Measurements from ENCODE around the gene BMP10.

GRCh38 chr2:68916226-68916625, 45.0 kb upstream of the BMP10 start:
- TF ChIP-seq, protein P1, sequence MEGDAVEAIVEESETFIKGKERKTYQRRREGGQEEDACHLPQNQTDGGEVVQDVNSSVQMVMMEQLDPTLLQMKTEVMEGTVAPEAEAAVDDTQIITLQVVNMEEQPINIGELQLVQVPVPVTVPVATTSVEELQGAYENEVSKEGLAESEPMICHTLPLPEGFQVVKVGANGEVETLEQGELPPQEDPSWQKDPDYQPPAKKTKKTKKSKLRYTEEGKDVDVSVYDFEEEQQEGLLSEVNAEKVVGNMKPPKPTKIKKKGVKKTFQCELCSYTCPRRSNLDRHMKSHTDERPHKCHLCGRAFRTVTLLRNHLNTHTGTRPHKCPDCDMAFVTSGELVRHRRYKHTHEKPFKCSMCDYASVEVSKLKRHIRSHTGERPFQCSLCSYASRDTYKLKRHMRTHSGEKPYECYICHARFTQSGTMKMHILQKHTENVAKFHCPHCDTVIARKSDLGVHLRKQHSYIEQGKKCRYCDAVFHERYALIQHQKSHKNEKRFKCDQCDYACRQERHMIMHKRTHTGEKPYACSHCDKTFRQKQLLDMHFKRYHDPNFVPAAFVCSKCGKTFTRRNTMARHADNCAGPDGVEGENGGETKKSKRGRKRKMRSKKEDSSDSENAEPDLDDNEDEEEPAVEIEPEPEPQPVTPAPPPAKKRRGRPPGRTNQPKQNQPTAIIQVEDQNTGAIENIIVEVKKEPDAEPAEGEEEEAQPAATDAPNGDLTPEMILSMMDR (IDR thresholded peaks at IDR 0.05) = no peak
- no peak for TF ChIP-seq ZFX (IDR thresholded peaks at IDR 0.05; ENCODE audit: borderline replicate concordance)

All from 22Rv1 (cell line).